SK-N-SH treated with all-trans-retinoic acid at 6 μM for 48 hours (cell line): Measurements from ENCODE around the gene FOXP3.

Experiments
- ARNTL ChIP-seq: fragments of 450-650 bp; formaldehyde crosslinking; IDR thresholded peaks from 2 replicates; pipeline ENCODE4 v1.5.0; 2020; ENCODE audit warnings: low read depth, mild to moderate bottlenecking, moderate library complexity, borderline replicate concordance
- BACH2 ChIP-seq: fragments of 250-450 bp; sonication (Bioruptor Pico); IDR thresholded peaks from 2 replicates; pipeline ENCODE4 v1.9.0; 2021; ENCODE audit warnings: mild to moderate bottlenecking, borderline replicate concordance
- CSRNP3 ChIP-seq: fragments of 250-450 bp; sonication (Bioruptor Pico); IDR thresholded peaks from 2 replicates; pipeline ENCODE4 v1.5.1; 2021; ENCODE audit warnings: mild to moderate bottlenecking, moderate library complexity
- GLIS3 ChIP-seq: fragments of 250-450 bp; sonication (Bioruptor Pico); IDR thresholded peaks from 2 replicates; pipeline ENCODE4 v1.5.0; 2020; ENCODE audit warnings: mild to moderate bottlenecking, moderate library complexity
- PATZ1 ChIP-seq: fragments of 250-450 bp; sonication (Bioruptor Pico); IDR thresholded peaks from 2 replicates; pipeline ENCODE4 v1.8.0; 2020; ENCODE audit warnings: mild to moderate bottlenecking, moderate library complexity, borderline replicate concordance
- RARB ChIP-seq: fragments of 250-450 bp; sonication (Bioruptor Pico); IDR thresholded peaks from 2 replicates; pipeline ENCODE4 v1.8.0; 2021; ENCODE audit warnings: mild to moderate bottlenecking, moderate library complexity

DNA sequence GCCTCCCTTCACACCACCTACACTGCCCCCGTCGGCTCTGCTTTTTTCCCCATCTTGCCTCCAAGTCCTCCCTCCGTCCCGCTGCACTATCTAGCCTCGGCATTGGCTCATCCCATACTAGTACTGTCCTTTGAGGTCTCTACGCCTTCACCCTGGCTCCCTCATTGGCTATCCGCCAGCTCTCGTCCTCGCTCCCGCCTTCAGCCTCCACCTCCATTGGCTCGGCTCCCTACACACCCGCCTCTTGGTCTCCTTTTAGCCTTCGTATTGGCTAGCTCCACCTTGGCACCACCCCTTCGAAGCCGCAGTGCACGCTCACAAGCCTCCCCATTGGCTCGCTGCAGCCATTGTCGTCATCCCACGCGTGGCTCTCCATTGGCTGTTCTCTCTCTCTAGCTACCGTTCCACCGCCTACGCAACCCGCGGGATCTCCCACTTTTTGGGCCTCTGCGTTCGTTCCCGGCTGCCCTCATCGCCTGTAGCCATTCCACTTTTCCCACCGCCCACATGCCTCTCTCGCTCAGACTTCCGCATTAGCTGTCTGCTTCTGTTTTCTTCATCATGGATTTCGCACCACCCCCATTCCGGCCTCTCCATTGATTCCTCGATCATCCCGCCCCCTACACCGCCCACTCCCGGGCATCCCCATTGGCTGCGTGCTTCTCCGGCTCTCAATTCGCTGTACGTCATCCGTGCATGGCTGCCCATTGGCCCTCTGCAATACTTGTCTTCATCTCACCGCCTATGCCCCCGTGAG is 4.7 kb upstream of the FOXP3 start:
- TF ChIP-seq CSRNP3 (CRISPR knock-in tag) (no peak), GLIS3 (no peak), PATZ1 (no peak), ARNTL (no peak), RARB (CRISPR knock-in tag) (no peak), BACH2 (CRISPR knock-in tag) (no peak)
